Right atrium auricular region (tissue), 2 donors: ENCODE data around the gene CFAP73. TPM values are rescaled to one million over a fixed set of nuclear protein-coding genes. Genes with fewer than 3 reads are reported as not detected.
"Not testable (repeated sequence)": the region's sequence is repeated elsewhere in the genome, so short reads cannot be mapped to it uniquely, and the experiment has no call there.

ENCODE experiments used
- DNase-seq: peaks from one replicate; pipeline ENCODE4 v3.0.0-alpha.2; 2019; ENCODE audit warnings: low spot score
- H3K27ac ChIP-seq, 2 donors: fragments of 200-600 bp; sonication (generic); 1 replicate in 1 of 2; 2 replicates in 1 of 2; pipeline ENCODE4 v1.5.1; 2016 to 2019
- H3K27me3 ChIP-seq, 2 donors: fragments of 200-600 bp; sonication (generic); one replicate each; pipeline versions ENCODE4 v1.5.1 to v1.6.0; 2017 to 2019
- H3K36me3 ChIP-seq: fragments of 200-600 bp; sonication (generic); one replicate; pipeline ENCODE4 v1.5.1; 2016
- H3K4me1 ChIP-seq, 2 donors: fragments of 200-600 bp; sonication (generic); one replicate each; pipeline versions ENCODE4 v1.5.1 to v1.6.0; 2017 to 2019
- H3K4me3 ChIP-seq, 2 donors: fragments of 200-600 bp; sonication (generic); 1 replicate in 1 of 2; 2 replicates in 1 of 2; pipeline ENCODE4 v1.5.1; 2017 to 2019; ENCODE audit warnings: mild to moderate bottlenecking in 1 of 2, moderate library complexity in 1 of 2
- H3K9me3 ChIP-seq, 2 donors: fragments of 200-600 bp; sonication (generic); one replicate each; pipeline ENCODE4 v1.5.1; 2019
- total RNA-seq, 2 donors: library from RNA; depleted of rRNA; stranded (reverse); fragments of >200 nt; gene quantifications; one replicate each; pipeline ENCODE4 v1.1.0, GENCODE V29; 2016
- TF ChIP-seq, protein P1 (sequence below), 2 donors: fragments of 200-600 bp; sonication (generic); IDR thresholded peaks; one replicate each; pipeline ENCODE4 v1.5.1; 2019; ENCODE audit warnings: antibody characterized with exemption in 2 of 2

Gene CFAP73
- total RNA-seq, 2 donors from 2014 or later: not detected

DNA sequence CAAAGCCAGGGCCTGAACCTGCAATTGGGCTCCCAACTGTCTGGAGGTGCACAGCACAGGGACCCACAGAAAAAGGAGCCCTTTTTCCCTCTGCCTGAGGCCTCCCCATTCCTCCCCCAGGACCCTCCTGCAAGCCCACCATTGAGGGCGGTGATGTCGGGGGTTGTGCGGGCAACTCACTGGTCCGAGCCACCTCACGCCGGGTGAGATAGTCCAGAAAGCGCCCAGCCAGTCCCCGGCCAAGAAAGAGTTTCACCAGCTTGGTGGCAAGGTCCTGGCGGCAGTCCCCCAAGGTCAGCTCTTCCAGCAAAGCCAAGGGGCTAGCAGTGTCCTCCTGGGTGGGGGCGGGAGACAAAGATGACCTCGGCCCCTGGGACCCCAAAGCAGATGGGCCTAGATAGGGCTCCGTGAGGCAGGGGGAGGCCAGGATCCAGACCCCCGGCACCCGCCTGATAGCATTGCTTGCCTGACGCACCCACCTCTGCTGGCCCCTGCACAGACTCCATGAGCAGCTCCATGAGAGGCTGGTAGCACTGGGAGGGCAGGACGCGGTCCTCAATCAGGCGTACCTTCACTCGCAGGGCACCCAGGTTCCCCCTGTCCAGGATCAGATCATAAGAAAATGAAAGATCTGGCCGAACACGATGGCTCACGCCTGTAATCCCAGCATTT is 33.9 kb upstream of the CFAP73 start:
- H3K36me3 ChIP-seq: no peaks in the 10 kb centered on the region
- H3K9me3 ChIP-seq: no peaks in the 10 kb centered on the region
- no peak for DNase-seq
- no peak overlapping the region for H3K27ac ChIP-seq
- TF ChIP-seq, protein P1, sequence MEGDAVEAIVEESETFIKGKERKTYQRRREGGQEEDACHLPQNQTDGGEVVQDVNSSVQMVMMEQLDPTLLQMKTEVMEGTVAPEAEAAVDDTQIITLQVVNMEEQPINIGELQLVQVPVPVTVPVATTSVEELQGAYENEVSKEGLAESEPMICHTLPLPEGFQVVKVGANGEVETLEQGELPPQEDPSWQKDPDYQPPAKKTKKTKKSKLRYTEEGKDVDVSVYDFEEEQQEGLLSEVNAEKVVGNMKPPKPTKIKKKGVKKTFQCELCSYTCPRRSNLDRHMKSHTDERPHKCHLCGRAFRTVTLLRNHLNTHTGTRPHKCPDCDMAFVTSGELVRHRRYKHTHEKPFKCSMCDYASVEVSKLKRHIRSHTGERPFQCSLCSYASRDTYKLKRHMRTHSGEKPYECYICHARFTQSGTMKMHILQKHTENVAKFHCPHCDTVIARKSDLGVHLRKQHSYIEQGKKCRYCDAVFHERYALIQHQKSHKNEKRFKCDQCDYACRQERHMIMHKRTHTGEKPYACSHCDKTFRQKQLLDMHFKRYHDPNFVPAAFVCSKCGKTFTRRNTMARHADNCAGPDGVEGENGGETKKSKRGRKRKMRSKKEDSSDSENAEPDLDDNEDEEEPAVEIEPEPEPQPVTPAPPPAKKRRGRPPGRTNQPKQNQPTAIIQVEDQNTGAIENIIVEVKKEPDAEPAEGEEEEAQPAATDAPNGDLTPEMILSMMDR (IDR thresholded peaks at IDR 0.05): no peak
- H3K27me3 ChIP-seq: no peaks in the 10 kb centered on the region
- H3K4me3 ChIP-seq: no peak overlapping the region
- no peaks in the 10 kb centered on the region for H3K4me1 ChIP-seq

DNA sequence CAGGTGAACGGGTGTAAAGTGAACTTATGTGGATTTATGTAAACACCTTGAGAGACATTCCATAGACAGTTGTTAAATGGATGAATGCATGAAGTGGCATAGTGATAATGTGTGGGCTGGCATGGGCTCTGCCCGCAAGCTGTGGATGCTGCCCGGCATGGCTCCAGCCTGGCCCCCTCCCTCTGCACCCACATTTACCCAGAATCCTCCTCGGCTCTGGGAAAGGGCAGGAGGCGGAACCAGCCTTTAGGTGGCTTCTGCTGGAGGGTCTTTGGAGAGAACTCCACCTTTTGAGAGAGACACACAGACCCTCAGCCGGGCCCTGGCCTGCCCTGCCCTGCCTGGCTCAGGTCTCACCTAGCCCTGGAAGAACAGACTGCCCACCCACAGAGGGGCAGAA is 32.6 kb upstream of the CFAP73 start:
- no peaks in the 10 kb centered on the region for H3K36me3 ChIP-seq
- no peak overlapping the region for H3K4me3 ChIP-seq
- H3K27me3 ChIP-seq: no peaks in the 10 kb centered on the region
- no peaks in the 10 kb centered on the region for H3K9me3 ChIP-seq
- H3K27ac ChIP-seq: no peak overlapping the region
- H3K4me1 ChIP-seq: no peaks in the 10 kb centered on the region
- DNase-seq: no peak
- TF ChIP-seq, protein P1 (IDR thresholded peaks at IDR 0.05): no peak

DNA sequence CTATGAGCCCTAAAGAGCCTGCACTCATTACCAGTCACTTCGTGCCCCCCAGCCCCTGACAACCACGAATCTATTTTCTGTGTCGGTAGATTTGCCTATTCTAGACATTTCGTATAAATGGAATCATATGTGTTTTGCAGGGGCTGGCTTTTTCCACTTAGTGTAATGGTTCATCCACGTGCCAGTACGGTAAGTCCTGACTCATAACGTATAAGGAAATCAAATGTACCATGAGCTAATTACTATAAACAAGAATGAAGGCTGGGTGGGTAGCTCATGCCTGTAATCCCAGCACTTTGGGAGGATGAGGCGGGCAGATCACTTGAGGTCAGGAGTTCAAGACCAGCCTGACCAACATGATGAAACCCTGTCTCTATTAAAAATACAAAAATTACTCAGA is 31.8 kb upstream of the CFAP73 start:
- H3K27ac ChIP-seq, H3K36me3 ChIP-seq, DNase-seq, H3K27me3 ChIP-seq, H3K4me1 ChIP-seq, H3K9me3 ChIP-seq, H3K4me3 ChIP-seq: not testable (repeated sequence)

DNA sequence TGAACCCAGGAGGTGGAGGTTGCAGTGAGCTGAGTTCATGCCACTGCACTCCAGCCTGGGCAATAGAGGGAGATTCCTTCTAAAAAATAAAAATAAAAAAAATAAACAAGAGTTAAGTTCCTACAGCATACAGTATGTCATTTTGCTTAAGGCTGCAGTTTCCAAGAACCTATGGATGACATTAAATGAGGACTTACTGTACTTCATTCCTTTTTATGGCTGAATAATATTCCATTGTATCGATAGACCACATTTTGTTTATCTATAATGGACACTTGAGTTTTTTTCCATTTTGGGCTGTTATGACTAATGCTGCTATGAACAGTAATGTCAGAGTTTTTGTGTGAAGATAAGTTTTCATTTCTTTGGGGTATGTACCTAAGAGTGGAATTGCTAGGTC is 31.4 kb upstream of the CFAP73 start:
- H3K4me3 ChIP-seq: no peak overlapping the region
- no peaks in the 10 kb centered on the region for H3K36me3 ChIP-seq
- H3K27me3 ChIP-seq: no peaks in the 10 kb centered on the region
- peaks cover 0 to 9% of the 10 kb centered on the region in 2 donors for H3K9me3 ChIP-seq
- DNase-seq: no peak
- no peaks in the 10 kb centered on the region for H3K4me1 ChIP-seq
- H3K27ac ChIP-seq: no peak overlapping the region
- TF ChIP-seq, protein P1 (IDR thresholded peaks at IDR 0.05): no peak

DNA sequence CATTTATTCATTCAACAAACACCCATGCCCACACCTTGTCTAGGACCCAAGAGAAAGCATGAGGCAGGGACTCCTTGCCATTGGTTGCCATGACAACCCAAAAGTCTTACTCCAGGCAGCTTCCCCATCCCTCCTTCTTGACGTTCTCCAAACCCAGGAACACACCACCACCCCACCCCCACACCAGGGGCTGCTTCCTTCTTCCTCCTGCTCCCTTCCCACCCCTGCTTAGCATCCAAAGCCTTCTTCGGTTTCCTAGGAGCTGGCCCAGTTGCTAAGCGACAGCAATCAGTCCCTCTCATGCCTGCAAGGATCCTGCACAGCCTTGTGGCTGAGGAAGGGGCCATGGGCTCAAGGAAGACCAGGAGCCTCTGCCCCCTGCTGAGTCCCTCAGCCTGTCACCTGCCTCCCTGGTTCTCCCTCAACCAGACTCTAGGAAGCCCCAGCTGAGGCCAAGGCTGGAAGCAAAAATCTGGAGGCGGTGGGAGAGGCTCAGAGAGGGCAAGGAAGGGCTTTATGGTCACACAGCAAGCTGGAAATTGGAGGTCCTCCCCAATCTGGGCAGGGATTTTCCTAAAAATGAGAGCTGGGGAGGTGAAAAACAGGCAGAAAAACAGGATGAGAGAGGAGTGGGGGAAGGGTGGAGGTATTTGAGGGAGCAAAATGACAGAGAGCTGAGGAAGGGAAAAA is 29.4 kb upstream of the CFAP73 start:
- no peaks in the 10 kb centered on the region for H3K4me1 ChIP-seq
- H3K27me3 ChIP-seq: no peaks in the 10 kb centered on the region
- H3K27ac ChIP-seq: no peak overlapping the region
- H3K9me3 ChIP-seq: peaks cover 0 to 15% of the 10 kb centered on the region in 2 donors
- no peaks in the 10 kb centered on the region for H3K36me3 ChIP-seq
- no peak overlapping the region for H3K4me3 ChIP-seq
- no peak for DNase-seq
- TF ChIP-seq, protein P1 (IDR thresholded peaks at IDR 0.05): no peak

DNA sequence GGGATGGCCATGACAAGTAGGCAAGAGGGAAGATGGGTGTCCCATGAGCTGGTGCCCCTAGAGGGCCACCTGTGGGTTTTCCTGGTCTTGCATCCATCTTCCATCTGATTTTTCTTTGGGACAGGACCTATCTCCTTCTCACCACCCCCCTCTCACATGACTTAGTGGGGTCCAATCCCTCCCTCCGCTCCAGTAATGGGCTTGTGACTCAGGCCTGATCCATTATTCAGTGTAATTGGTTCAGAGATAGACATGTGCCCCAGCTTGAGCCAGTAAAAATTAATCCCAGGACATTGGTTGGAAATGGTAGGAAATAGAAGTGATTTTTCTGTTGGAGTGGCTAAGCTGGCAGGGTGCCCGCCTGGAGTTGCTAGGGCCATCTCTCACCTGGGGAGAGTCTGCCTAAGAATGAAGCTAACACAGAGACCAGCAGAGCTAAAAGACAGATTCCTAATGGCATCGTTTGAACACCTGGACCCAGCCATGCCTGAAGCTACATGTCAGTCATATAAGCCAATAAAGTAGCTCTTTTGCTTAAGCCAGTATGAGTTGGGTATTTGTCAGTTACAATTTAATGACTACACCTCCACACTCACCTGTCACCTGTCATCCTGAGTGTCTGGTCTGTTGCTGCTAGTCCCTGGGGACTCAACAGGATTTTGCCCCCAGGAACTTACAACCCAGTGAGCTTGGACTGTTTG is 28.7 kb upstream of the CFAP73 start:
- no peak for DNase-seq
- H3K4me3 ChIP-seq: no peak overlapping the region
- no peaks in the 10 kb centered on the region for H3K27me3 ChIP-seq
- TF ChIP-seq, protein P1 (IDR thresholded peaks at IDR 0.05): no peak
- no peak overlapping the region for H3K27ac ChIP-seq
- H3K4me1 ChIP-seq: no peaks in the 10 kb centered on the region
- H3K36me3 ChIP-seq: no peaks in the 10 kb centered on the region
- peaks cover 0 to 15% of the 10 kb centered on the region in 2 donors for H3K9me3 ChIP-seq
